C4-2B (cell line): ENCODE data around the gene GRB10.

Experiments
- ZFX ChIP-seq: fragments of 450-650 bp; IDR thresholded peaks from 2 replicates; pipeline ENCODE4 v1.6.1; 2017
- TF ChIP-seq, protein P1 (sequence below): fragments of 450-650 bp; conservative IDR thresholded peaks from 2 replicates; pipeline ENCODE4 v1.5.1; 2017; ENCODE audit warnings: mild to moderate bottlenecking

DNA sequence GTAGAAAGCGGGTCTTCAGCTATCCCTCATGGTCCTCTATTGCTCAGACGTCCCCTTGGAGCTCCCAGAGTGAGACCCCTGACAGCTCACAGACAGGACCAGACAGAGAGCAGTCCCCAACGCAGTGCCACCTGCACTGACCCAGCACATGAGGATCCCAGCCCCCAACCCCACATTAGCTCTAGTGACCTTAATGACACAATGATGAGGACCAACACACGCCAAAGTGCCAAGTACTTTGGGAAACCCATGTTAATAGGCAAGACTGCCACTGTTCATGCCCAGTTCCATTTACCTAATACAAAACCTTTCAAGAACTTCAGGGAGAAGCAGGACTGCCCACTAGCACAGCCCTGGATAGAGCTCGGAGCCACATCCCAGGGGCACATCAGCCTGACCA lies 5.7 kb upstream of the GRB10 start:
- TF ChIP-seq, protein P1, sequence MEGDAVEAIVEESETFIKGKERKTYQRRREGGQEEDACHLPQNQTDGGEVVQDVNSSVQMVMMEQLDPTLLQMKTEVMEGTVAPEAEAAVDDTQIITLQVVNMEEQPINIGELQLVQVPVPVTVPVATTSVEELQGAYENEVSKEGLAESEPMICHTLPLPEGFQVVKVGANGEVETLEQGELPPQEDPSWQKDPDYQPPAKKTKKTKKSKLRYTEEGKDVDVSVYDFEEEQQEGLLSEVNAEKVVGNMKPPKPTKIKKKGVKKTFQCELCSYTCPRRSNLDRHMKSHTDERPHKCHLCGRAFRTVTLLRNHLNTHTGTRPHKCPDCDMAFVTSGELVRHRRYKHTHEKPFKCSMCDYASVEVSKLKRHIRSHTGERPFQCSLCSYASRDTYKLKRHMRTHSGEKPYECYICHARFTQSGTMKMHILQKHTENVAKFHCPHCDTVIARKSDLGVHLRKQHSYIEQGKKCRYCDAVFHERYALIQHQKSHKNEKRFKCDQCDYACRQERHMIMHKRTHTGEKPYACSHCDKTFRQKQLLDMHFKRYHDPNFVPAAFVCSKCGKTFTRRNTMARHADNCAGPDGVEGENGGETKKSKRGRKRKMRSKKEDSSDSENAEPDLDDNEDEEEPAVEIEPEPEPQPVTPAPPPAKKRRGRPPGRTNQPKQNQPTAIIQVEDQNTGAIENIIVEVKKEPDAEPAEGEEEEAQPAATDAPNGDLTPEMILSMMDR: no peak
- no peak for TF ChIP-seq ZFX
